T-helper 1 cell (primary cell): ENCODE results near the gene ADAM19.

ENCODE experiments used
- DNase-seq, 5 donors: peaks; one replicate each; pipeline ENCODE4 v3.0.0-alpha.2; 2012 to 2020

ADAM19 gene

DNA sequence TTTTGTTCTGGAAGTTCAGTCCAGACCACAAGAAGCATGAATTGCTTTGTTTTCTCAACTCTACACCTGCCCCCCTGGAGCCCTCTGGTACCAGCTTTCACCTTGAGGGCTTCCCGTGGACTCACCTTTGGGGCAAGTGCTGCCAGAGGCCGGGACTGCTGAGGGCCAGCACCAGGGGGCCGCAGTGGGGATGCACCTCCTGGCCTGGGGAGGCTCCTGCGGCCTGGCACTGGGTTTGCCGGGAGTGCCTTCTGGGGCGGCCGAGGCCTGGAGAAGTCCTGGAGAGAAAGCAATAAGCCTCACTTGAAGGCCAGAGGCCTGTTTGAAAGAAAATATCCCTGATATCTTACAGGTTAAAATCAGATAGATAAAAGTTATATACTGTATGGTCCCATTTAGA, 93.9 kb downstream of the ADAM19 start:
- DNase-seq: no peak

DNA sequence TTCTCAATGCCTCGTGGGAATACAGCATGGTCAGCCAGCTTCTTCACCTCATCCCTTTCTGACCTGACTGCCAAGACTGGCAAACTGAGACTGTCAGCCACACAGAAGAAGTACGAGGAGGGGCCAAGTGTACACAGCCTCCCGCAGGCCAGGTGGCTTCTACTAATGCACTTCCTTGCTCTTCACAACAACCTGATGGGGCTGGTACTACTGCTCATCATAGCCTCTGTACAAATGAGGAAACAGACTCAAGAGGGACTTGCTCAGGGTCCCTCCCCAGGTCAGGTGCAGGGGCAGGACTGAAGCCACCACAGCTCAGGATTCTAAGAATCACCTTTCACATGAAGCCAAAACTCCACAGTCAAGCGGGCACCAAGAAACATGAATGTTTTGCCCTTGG, 94.3 kb downstream of the ADAM19 start:
- DNase-seq: peak in 1 of 5 donors; percentile 41

DNA sequence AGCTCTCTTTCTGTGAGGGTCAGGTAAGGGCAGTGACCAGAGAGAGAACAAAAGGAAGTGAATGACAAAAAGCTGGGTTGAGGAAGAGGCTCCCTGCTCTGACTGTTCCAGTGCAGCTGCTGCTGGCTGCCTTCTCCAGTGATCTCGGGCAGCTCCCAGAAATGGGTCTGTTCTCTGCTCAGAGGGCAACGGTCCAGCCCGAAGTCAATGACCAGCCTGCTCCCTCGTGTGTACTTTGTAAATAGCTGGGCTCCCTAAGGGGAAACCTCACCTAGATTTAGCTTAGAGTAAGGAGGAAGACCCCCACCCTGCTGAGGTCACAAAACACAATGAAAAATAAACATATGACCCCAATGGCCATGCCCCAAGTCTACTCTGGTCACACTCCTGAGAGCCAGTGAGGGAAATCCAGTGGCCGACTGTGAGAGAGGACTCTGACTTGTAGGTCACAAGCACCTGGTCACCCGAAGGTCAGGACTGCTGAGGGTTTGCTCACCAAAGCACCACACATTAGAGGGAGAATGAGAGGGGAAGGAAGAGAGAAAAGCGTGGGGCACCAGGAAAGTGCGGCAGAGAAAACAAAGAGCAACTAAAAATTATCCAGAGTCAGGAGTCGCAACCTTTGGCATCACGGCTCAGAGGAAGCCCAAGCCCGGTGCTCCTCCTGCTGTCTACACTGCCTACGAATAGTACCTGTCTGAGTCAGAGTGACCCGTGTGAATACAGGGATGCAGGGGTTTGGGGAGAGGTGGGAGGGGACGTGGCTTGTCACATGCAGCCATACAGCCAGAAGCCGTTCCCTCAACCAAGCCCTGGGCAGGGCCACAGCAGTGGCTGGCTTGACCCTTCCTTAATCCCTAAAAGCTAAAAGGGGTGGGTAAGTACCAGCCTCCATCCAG, 95.7 kb downstream of the ADAM19 start:
- no peak for DNase-seq

DNA sequence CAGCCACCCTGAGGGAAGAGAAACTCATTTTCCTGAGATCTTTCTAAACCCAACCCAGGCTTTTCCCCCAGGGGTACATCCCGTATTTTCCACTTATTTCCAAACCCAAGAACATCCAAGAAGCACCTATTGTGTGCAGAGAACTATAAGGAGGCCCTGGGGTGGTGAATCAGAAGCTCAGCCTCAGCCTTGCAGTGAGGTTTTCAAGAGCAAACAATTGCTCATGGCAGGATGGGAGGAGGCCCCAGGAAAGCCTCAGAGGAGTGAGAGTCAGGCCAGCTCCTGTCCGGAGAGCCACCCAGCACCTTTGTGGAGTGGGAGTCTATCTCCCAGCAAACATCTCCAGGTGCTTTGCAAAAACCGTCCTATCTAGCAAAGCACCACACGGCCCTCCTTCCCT, 96.4 kb downstream of the ADAM19 start:
- no peak for DNase-seq

DNA sequence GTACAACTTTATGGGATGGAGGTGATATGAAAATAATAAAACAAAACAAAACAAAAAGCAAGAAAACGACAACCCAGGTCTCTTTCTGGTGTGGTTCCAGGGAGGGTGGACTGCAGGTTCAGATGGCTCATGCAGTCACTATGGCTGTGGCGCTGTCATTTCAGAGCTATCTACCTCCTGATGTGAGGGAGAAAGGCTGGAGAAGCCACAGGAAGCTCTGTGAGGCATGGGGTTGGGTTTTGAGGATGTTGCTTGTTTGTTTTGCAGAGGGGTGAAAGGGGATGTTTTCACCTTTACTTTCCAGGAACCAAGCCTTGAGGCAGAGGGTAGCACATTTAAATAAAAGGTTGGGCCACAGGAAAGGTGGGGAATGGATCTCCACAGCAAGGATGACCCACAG, 96.8 kb downstream of the ADAM19 start:
- DNase-seq: no peak

DNA sequence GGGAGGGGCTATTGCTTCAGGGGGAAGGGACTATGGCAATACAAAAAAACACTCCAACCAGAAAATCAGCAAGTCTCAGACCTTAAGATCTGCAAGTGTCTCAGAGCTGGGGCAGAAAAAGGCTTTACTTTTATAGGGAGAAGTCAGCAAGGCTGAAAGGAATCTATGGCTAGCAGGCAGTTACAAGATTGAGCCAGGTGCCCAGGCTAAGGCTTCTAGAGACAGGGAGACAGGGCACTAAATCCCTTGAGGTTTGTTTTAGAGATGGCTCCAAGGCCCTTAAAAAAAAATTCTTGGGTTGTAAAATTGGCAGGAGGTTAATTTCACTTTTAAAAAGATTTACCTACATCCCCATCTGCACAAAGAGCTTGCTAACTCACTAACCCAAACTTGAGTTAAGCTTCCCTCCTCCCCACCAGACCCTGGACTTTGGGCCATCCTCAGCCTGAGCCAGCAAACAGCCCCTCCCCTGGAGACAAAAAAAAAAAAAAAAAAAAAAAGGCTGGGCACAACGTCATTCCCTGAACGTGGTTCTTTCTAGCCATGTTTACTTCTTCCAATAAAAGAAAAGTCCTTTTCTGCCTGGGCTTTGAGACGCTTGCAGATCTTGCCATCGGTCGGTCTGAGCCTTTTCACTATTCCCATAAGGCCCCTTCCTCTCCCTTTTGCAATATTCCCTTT, 97.6 kb downstream of the ADAM19 start:
- DNase-seq: no peak

DNA sequence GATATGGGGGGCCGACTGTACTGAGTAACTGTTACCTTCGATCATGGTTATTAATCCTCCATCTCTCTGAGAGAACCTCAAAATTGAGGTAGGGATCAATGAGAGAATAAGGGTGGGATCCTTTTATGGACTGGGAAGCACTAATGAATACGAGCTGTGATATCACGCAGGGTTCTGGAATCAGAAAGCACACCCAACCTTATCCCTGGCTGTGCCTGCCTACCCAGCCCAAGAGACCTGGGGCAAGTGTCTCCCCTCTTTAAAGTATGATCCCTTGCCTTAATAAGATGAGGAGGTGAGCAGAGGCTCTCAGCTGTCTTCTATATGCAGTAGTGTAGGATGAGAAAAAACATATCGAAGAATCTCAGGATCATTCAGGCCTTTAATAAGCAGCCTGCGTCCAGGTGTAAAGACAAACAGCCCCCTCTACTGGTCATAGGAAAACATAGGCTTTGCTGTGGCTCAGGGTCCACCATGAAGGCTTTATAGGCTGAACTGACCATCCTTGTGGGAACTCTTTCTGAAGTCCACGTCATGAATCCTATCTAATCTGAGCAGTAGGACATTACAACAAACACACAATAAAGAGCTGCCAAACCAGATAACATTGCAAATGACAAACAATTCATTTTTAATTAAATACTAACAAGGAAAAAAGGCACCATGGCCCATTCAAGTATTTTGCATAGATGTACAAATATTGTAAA, 98.7 kb downstream of the ADAM19 start:
- DNase-seq: peak in 1 of 5 donors; percentile 41

DNA sequence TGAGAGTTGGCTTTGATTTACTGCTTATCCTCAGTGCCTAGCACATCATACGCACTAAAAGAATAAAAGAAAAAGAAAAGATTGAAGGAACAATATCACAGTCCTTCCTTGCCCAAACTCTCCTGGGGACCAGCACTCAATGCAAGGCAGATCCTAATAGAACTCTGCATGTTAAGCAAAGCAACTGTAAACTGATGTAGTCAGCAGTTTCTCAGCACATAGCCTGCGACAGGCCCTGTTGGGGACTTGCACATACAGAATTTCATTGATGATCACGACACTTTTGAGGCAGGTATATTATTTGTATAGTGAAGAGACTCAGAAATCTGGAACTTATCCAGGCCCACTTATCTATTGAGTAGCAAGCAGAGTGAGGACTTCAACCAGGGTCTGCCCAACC, 100.1 kb downstream of the ADAM19 start:
- no peak for DNase-seq

DNA sequence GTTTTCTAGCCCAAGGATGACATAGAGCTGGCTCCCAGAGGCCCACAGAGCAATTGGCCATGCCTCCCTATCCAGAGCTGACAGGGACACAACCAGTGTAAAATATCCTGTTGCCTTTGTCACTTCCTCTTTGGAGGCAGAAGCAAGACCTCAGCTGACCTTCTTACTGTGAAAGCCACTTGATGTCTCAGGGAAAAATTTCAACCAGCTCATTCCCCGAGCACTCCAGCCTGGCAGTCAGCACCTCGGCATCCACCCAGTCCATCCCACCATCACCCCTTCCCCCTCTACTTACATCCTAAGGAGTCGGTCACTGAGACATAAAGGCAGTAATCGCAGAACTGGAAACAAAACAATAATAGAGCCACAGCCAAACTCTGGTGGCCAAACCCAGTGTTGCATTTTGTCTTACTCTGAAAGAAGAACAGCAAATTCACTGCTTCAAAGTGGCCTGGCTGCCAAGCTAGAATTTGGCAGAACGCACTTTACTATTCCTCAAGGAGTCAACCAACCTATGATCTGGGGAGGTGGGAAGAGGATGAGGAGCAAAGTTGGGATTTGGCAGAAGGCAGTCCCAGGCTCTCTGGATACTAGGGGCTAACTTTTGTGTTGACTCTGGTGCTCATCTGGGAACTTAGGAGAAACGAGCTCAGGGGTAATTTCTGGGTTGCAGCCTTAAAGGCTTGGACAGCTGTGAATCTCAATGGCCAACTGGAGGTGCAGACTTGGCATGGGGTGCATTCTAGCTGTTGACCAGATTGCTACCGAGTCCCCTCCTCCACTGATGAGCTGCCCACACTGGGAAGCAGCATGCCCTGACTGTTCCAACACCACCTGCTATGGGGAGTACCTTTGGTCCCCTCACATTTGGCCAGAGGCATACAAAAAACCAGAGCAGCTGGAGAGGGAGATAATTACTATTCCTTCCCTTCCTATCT, 101.9 kb downstream of the ADAM19 start:
- no peak for DNase-seq

DNA sequence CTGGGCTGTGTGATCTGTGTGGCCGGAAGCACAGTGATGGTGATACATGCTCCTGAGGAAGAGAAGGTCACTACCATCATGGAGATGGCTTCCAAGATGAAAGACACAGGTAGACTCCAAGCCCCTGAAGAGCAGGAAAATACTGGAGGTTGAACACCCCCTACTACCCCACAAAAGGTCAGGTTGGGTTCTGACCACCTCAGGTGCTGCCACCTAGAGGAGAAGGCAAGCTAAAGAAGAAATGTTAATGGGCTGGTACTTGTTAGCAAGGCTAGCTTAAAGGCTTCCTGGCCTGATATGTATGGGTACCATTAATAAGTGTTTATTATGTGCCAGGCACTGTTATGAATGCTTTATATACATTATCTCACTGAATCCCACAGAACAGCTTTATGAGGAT, 103.9 kb downstream of the ADAM19 start:
- no peak for DNase-seq

DNA sequence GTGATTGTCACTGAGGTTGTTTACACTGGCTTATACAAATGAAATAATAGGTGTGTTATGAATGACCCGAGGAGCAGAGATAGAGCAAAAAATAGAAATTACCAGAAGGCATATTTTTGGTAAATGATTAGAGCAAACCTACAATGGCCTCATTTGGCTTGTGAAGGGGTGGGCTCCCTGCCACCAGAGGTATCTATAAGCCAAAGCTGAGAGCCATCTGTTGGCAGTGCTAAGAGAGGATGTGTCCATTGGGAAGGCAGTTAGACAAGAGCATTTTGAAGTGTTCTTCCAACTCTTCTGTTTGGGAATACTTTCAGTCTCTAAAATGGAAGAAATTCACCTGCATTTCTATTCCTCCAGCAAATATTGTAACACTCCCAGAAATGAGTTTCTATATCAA, 104.9 kb downstream of the ADAM19 start:
- no peak for DNase-seq

DNA sequence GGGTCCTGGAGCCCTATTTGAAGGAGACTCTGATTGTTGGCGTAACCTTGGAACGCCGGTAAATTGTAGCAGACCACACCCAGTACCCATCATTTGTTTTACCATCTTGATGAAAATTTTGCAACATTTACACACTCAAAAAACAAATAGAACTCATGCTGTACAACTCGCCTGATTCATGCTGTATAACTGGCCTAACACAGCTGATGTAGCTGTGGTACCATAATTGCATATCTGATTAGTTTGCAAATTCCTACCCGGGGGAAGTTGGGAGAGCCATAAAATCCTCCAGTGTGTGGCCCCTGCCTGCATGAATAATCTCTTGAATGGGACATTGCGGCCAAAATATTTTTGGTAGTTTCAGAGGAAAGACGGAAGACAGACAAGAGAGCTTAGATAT, 105.9 kb downstream of the ADAM19 start:
- DNase-seq: no peak

DNA sequence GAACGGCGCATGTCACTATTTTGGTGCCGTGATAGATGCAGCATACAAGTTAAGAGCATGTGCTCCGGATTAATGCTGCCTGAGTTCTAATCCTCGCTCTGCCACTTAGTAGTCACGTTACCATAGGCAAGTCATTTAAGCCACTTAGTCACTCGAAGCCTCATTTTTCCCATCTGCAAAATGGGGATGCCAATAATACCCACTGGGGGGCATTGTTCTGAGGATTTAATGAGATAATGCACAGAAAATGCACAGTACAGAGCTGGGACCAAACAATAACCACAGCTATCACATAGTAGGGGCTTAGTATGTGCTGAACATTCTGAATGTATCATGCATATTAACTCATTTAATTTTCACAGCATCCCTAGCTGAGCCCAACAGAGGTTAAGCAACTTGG, 106.5 kb downstream of the ADAM19 start:
- no peak for DNase-seq

DNA sequence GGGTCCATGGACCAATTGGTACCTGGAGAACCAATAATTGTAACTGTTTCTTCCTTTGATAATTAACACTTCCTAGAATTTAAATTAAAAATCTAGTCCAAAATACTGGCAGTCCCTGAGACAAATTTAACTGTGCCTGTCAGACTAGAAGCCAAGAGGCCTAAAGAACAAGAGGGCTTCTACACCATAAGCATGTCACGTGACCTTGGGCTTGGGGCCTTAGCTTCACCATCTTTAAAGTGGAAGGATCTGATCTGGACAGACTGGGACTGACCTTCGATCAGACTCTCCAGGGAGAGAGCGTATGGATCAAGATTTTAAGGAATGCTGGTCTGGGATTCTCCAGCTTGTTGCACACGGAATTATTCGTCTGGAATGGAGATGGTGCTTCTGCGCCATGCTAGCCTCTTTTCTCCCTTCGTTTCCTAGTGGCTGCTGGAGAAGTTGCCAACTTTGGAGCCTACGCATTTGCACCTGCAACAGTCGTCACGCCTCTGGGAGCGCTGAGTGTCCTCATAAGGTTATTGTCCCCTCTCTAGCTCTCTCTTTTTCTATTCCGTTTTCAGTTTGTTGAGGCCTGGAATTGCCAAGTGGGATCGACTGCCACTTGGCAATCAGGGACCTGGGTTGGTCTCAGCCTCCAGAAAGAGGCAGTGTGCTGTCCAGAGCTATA, 107.1 kb downstream of the ADAM19 start:
- no peak for DNase-seq

DNA sequence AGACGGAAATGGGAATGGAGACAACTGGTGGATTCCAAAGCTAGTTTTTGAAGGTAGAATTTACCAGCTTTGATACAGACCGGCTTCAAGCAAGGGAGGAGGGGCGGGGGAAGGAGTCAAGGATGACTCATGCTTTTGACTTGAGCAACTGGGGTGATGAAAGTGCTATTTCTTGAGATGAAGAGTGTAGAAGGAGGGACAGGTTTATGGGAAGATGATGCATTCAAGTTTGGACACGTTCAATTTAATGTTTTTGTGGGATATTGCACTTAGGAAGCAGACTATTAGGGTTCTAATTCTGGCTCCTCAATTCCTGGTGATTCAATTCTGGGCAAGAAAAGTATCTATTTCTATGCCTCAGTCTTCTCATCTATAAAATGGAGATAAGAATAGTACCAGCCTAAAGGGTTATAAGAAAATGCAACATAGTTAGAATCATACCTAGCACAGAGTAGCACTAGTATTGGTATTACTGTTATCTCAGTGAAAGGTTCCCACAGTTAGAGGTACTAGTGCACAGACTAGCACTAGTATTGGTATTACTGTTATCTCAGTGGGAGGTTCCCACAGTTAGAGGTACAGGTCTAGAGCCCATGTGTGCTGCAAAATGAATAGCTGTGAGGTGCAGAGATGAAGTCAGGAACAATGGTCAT, 110.9 kb downstream of the ADAM19 start:
- DNase-seq: peak in 1 of 5 donors; percentile 81

DNA sequence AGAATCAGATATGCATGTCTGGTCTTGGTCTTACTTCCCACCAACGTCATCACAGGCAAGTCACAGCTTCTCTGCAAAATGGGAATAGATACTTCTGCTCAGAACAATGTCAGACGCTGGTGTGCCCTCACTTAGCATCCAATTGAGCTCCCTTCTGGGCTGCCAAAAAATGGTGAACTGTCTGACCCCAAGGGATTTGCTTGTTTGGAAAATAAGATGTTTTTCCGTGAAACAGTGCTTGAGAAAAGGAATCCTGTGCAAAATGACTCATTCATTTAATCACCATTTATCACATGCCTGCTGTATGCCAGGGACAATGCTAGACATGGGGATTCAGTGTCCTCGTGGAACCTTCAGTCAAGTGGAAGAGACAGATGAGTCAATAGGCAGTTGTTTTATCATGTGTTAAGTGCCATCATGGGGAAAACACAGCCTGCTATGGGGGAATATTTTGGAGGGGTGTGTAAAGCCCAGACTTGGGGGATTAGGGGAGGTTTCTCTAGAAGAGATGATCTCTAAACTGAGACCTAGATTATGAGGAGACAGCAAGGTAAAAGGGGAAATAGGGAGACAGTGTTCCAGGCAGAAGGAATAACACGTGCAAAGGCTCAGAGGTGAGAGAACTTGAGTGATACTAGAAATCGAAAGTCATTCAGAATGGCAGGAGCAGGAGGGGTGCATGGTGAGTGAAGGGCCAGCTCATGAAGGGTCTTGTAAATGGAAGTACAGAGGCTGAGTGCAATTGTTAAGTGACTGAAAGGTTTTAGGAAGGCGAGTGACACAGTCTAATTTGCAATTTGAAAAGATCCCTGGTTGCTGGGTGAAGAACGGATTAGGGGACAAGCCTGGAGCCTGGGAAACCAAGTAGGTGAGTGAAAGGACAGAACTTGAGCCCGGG, 111.7 kb downstream of the ADAM19 start:
- DNase-seq: no peak

DNA sequence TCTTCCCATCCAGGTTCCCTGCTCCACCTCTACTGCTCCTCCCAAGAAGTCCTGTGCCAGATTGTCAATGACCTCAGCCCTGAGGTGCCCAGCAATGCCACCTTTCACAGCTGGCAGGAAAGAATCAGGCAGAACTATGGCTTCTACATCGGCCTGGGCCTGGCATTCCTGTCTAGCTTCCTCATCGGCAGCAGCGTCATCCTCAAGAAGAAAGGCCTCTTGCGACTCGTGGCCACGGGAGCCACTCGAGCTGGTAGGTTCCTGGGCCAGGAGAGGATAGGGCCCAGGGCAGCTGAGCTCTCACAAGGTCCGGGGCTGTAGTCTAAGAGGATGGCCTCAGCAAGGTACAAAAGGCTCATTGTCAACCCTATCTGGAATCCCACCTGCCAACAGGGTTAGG, 112.5 kb downstream of the ADAM19 start:
- no peak for DNase-seq

DNA sequence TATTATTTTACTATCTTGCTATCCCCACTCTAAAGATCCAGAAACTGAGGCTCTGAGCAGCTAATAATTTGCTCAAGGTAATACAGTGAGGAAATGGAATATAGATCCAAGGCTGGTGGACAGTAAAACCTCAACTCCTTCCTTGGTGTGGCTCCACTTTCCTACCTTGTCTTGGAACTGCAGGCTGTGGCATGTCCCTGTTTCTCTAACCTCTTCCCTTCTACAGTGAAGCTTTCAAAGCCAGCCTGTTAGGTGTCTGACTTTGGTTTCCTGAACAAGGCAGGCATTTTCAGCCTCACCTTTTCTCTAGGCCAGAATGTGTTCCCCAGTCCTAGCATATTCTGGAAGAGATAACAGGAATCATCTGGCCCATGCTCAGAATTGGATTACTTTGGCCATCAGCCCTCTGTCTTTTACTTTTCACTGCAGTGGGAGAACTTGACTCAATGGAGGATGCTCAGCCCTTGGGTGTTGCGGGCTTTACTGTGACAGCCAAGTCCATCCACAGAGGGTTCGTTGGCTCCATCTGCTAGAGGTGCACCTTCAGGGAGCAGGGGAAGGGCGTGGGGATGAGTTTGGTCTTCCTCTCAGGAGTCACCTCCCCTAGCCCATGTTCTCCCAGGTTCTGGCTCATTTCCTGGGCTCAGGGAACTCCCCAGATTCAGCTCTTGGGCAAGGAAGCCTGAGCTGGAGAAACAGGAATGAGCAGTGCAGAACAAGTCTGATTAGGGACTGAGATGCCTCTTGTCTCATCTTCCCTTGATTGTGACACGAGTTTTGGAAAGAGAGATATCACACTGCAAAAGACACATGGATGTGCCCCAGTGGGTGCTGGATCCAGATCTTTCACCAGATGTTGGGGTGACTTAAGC, 114.4 kb downstream of the ADAM19 start:
- no peak for DNase-seq
